SH-SY5Y (cell line): ENCODE data around the gene EML2.

Experiments
- GATA2 ChIP-seq: IDR thresholded peaks from 2 replicates; pipeline ENCODE4 v1.6.1; 2011; ENCODE audit warnings: mild to moderate bottlenecking, low read depth, low read length
- GATA3 ChIP-seq: IDR thresholded peaks from 2 replicates; pipeline ENCODE4 v1.6.1; 2011; ENCODE audit warnings: low read depth, mild to moderate bottlenecking, low read length, moderate library complexity

GRCh38 chr19:45613926-45614725, 25.1 kb downstream of the EML2 start:
- TF ChIP-seq GATA3 (no peak), GATA2 (no peak)
